ENCODE results near the gene CCNE1. TPM values are rescaled to one million over a fixed set of nuclear protein-coding genes. Genes with fewer than 3 reads are reported as not detected.
A peak's percentile ranks its signal among the peaks of the same experiment; 100 is the strongest.

Gene CCNE1
- total and polyA plus RNA-seq, 2 experiments from 2014 or later = 26.1 to 38.3 TPM

DNA sequence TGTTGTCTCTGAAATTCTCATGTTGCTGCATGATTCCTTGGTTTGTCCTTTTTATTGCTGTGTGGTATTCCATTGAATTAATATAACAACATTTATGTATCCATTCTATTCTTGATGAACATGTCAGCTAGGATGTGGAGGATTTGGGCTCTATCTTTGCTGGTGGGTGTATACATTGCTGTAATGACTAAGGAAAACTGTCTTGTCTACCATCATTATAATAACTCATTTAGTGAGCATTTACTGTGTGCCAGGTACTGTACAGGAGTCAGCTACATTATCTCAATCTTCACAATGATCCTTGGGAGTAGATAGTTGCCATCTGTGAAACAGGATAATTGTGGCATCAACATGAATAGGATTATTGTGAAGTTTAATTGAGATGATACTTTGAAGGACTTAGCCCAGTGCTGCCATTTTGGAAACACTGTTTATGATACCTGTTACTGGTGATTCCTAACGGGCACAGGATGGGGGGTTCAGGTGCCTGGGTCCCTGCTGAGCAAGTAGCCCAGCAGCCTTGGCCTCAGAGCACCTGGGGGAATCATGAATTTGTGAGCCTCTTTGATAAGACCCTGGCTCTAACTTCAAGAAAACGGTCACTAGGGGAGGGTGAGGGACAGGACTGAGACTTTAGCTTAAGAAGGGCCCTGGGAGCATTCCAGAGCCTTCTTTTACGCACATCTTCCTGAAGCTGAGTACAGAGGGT lies 1.8 kb upstream of the CCNE1 start:
- Histone ChIP-seq H3K4me1 (ENCODE audit: insufficient read depth) (no peaks in the 10 kb centered on the region), H3K79me2 (replicated peaks; ENCODE audit: insufficient read depth) (no peaks in the 10 kb centered on the region), H4K20me1 (replicated peaks; ENCODE audit: insufficient read depth) (no peaks in the 10 kb centered on the region; the same call in 1 of the 2 replicates), H3K9me2 (ENCODE audit: insufficient read depth) (peaks cover 4% of the 10 kb centered on the region; the same call in 1 of the 2 replicates), H3K27ac (ENCODE audit: low read depth) (no peak overlapping the region), H2AFZ (no peak overlapping the region), H3K27me3 (ENCODE audit: insufficient read depth) (no peaks in the 10 kb centered on the region), H3F3A (replicated peaks; ENCODE audit: low read depth) (0 out of 2 replicates have a peak, but pooled peaks cover 5% of the 10 kb centered on the region), H3K4me3 (no peak overlapping the region), H3K4me2 (no peak overlapping the region), H3K36me3 (ENCODE audit: insufficient read depth) (0 out of 2 replicates have a peak, but pooled peaks cover 3% of the 10 kb centered on the region)
- peak overlapping the region; percentile 81; the same call in 2 of the 3 replicates for H3K4me3 Mint-ChIP-seq
- TF ChIP-seq ZNF114 (CRISPR knock-in tag; IDR thresholded peaks at IDR 0.05) (no peak), POLR2AphosphoS5 (IDR thresholded peaks at IDR 0.05; ENCODE audit: low read depth) (no peak), JUNB (IDR thresholded peaks at IDR 0.05; ENCODE audit: unreplicated experiment) (no peak), CREB1 (CRISPR knock-in tag; IDR thresholded peaks at IDR 0.05; ENCODE audit: low read depth) (no peak)
- TF ChIP-seq, protein P1, sequence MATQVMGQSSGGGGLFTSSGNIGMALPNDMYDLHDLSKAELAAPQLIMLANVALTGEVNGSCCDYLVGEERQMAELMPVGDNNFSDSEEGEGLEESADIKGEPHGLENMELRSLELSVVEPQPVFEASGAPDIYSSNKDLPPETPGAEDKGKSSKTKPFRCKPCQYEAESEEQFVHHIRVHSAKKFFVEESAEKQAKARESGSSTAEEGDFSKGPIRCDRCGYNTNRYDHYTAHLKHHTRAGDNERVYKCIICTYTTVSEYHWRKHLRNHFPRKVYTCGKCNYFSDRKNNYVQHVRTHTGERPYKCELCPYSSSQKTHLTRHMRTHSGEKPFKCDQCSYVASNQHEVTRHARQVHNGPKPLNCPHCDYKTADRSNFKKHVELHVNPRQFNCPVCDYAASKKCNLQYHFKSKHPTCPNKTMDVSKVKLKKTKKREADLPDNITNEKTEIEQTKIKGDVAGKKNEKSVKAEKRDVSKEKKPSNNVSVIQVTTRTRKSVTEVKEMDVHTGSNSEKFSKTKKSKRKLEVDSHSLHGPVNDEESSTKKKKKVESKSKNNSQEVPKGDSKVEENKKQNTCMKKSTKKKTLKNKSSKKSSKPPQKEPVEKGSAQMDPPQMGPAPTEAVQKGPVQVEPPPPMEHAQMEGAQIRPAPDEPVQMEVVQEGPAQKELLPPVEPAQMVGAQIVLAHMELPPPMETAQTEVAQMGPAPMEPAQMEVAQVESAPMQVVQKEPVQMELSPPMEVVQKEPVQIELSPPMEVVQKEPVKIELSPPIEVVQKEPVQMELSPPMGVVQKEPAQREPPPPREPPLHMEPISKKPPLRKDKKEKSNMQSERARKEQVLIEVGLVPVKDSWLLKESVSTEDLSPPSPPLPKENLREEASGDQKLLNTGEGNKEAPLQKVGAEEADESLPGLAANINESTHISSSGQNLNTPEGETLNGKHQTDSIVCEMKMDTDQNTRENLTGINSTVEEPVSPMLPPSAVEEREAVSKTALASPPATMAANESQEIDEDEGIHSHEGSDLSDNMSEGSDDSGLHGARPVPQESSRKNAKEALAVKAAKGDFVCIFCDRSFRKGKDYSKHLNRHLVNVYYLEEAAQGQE (IDR thresholded peaks at IDR 0.05; ENCODE audit: unreplicated experiment) = no peak
- TF ChIP-seq, protein P2, sequence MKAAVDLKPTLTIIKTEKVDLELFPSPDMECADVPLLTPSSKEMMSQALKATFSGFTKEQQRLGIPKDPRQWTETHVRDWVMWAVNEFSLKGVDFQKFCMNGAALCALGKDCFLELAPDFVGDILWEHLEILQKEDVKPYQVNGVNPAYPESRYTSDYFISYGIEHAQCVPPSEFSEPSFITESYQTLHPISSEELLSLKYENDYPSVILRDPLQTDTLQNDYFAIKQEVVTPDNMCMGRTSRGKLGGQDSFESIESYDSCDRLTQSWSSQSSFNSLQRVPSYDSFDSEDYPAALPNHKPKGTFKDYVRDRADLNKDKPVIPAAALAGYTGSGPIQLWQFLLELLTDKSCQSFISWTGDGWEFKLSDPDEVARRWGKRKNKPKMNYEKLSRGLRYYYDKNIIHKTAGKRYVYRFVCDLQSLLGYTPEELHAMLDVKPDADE (IDR thresholded peaks at IDR 0.05) = no peak
- H3K36me3 Mint-ChIP-seq (ENCODE audit: low read depth) = peaks cover 12% of the 10 kb centered on the region
- no peaks in the 10 kb centered on the region; the same call in 2 of the 3 replicates for H3K9me3 Mint-ChIP-seq
- no peak overlapping the region for H3K27ac Mint-ChIP-seq
- H3K4me1 Mint-ChIP-seq = peaks cover 12% of the 10 kb centered on the region
- H3K27me3 Mint-ChIP-seq (ENCODE audit: insufficient read depth, low read depth, poor library complexity) = peaks cover 6% of the 10 kb centered on the region
- ATAC-seq (no peak), DNase-seq (ENCODE audit: low spot score) (no peak)

DNA sequence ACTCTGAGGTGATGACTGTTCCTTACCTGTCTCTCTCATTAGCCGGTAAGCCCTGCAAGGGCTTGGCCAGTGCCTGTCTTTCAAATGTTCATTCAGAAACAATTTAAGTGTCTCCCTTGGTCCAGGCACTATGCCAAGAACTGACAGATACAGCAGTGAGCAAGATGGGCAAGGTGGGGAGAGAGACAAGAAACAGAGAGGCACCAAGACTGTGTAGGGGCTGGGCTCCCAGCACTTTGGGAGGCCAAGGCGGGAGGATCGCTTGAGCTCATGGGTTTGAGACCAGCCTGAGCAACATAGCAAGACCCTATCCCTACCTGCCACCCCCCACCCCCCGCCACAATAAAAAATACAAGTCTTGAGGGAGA lies 1.3 kb upstream of the CCNE1 start:
- Histone ChIP-seq H3K27ac (ENCODE audit: low read depth) (no peak overlapping the region), H3K79me2 (replicated peaks; ENCODE audit: insufficient read depth) (no peaks in the 10 kb centered on the region), H2AFZ (no peak overlapping the region), H3K4me1 (ENCODE audit: insufficient read depth) (no peaks in the 10 kb centered on the region), H3K36me3 (ENCODE audit: insufficient read depth) (0 out of 2 replicates have a peak, but pooled peaks cover 3% of the 10 kb centered on the region), H3F3A (replicated peaks; ENCODE audit: low read depth) (0 out of 2 replicates have a peak, but pooled peaks cover 5% of the 10 kb centered on the region), H3K27me3 (ENCODE audit: insufficient read depth) (no peaks in the 10 kb centered on the region), H3K4me3 (peak overlapping the region; percentile 60; the same call in 1 of the 2 replicates), H3K4me2 (peak overlapping the region; percentile 74), H3K9me2 (ENCODE audit: insufficient read depth) (peaks cover 4% of the 10 kb centered on the region; the same call in 1 of the 2 replicates), H4K20me1 (replicated peaks; ENCODE audit: insufficient read depth) (no peaks in the 10 kb centered on the region; the same call in 1 of the 2 replicates)
- peaks cover 9% of the 10 kb centered on the region for H3K27me3 Mint-ChIP-seq (ENCODE audit: insufficient read depth, low read depth, poor library complexity)
- peaks cover 10% of the 10 kb centered on the region for H3K4me1 Mint-ChIP-seq
- peak overlapping the region; percentile 61; the same call in 1 of the 2 replicates for H3K27ac Mint-ChIP-seq
- peaks cover 12% of the 10 kb centered on the region for H3K36me3 Mint-ChIP-seq (ENCODE audit: low read depth)
- DNase-seq (ENCODE audit: low spot score) (no peak), ATAC-seq (no peak)
- no peaks in the 10 kb centered on the region; the same call in 2 of the 3 replicates for H3K9me3 Mint-ChIP-seq
- peak overlapping the region; percentile 81 for H3K4me3 Mint-ChIP-seq
- TF ChIP-seq, protein P2 (IDR thresholded peaks at IDR 0.05) = no peak
- no peak for TF ChIP-seq STAT1 (IDR thresholded peaks at IDR 0.05; ENCODE audit: unreplicated experiment)
- no peak for TF ChIP-seq ZNF114 (CRISPR knock-in tag; IDR thresholded peaks at IDR 0.05)
- TF ChIP-seq CREB1 (CRISPR knock-in tag; IDR thresholded peaks at IDR 0.05; ENCODE audit: low read depth) = no peak
- TF ChIP-seq POLR2AphosphoS5 (IDR thresholded peaks at IDR 0.05; ENCODE audit: low read depth) = no peak
- TF ChIP-seq EZH2phosphoT487 (IDR thresholded peaks at IDR 0.05; ENCODE audit: unreplicated experiment) = no peak
- no peak for TF ChIP-seq NANOG (IDR thresholded peaks at IDR 0.05; ENCODE audit: borderline replicate concordance)
- TF ChIP-seq ZNF331 (CRISPR knock-in tag; IDR thresholded peaks at IDR 0.05; ENCODE audit: low read depth) = no peak
- TF ChIP-seq EZH2 (IDR thresholded peaks at IDR 0.05; ENCODE audit: low read depth, unreplicated experiment) = no peak
- TF ChIP-seq, protein P3, sequence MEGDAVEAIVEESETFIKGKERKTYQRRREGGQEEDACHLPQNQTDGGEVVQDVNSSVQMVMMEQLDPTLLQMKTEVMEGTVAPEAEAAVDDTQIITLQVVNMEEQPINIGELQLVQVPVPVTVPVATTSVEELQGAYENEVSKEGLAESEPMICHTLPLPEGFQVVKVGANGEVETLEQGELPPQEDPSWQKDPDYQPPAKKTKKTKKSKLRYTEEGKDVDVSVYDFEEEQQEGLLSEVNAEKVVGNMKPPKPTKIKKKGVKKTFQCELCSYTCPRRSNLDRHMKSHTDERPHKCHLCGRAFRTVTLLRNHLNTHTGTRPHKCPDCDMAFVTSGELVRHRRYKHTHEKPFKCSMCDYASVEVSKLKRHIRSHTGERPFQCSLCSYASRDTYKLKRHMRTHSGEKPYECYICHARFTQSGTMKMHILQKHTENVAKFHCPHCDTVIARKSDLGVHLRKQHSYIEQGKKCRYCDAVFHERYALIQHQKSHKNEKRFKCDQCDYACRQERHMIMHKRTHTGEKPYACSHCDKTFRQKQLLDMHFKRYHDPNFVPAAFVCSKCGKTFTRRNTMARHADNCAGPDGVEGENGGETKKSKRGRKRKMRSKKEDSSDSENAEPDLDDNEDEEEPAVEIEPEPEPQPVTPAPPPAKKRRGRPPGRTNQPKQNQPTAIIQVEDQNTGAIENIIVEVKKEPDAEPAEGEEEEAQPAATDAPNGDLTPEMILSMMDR (conservative IDR thresholded peaks at IDR 0.05; ENCODE audit: low read depth in 2 of 2) = no peak
